Thyroid gland (tissue), 4 donors: ENCODE measurements around the gene PRKCE.

Experiments used
- POLR2A ChIP-seq, 2 donors: fragments of 450-650 bp; IDR thresholded peaks; one replicate each; pipeline ENCODE4 v1.6.1; 2017; ENCODE audit warnings: antibody characterized with exemption in 2 of 2, mild to moderate bottlenecking in 2 of 2, moderate library complexity in 1 of 2
- TF ChIP-seq, protein P1 (sequence below), 6 experiments: fragments of 200-600 bp in 3 of 6; fragments of 450-650 bp in 3 of 6; sonication (generic) in 3 of 6; IDR thresholded peaks; one replicate each; pipeline ENCODE4 v1.5.1; 2016 to 2019; ENCODE audit warnings: antibody characterized with exemption in 6 of 6, mild to moderate bottlenecking in 2 of 6, inconsistent platforms in 1 of 6, moderate library complexity in 1 of 6

DNA sequence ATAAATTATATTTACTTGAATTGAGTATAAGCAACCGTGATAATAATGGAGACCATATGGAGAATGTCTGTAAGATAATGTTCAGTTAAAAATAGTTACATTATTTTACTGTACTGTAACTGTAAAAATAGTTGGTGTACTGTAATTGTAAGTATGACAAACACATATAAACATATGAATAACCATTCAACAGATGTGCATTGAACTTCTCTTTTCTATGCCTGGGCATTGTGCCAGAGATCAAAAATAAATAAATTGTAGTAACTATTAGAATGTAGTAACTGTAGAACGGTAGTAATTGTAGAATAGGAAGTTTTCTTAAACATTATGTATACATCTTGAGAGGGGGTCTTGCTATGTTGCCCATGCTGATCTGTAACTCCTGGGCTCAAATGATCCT is 358.3 kb downstream of the PRKCE start:
- no peak for TF ChIP-seq POLR2A (IDR thresholded peaks at IDR 0.05)
- TF ChIP-seq, protein P1, sequence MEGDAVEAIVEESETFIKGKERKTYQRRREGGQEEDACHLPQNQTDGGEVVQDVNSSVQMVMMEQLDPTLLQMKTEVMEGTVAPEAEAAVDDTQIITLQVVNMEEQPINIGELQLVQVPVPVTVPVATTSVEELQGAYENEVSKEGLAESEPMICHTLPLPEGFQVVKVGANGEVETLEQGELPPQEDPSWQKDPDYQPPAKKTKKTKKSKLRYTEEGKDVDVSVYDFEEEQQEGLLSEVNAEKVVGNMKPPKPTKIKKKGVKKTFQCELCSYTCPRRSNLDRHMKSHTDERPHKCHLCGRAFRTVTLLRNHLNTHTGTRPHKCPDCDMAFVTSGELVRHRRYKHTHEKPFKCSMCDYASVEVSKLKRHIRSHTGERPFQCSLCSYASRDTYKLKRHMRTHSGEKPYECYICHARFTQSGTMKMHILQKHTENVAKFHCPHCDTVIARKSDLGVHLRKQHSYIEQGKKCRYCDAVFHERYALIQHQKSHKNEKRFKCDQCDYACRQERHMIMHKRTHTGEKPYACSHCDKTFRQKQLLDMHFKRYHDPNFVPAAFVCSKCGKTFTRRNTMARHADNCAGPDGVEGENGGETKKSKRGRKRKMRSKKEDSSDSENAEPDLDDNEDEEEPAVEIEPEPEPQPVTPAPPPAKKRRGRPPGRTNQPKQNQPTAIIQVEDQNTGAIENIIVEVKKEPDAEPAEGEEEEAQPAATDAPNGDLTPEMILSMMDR (IDR thresholded peaks at IDR 0.05), result no peak
